ENCODE data around the gene SH3BP5L. TPM values are rescaled to one million over a fixed set of nuclear protein-coding genes. Genes with fewer than 3 reads are reported as not detected.
"Not testable (repeated sequence)": the region's sequence is repeated elsewhere in the genome, so short reads cannot be mapped to it uniquely, and the experiment has no call there.

Gene SH3BP5L
- total RNA-seq, 1 donor from 2014 or later = 15.9 TPM

- Histone ChIP-seq H3K9me3 (no peaks in the 10 kb centered on the region), H3K27me3 (no peaks in the 10 kb centered on the region), H3K4me3 (no peak overlapping the region), H3K27ac (no peak overlapping the region), H3K4me1 (peaks cover 0 to 7% of the 10 kb centered on the region in 2 donors), H3K36me3 (no peaks in the 10 kb centered on the region)
- intact Hi-C loops (cut with DNase I) = loop anchor here (5.0 kb wide), 1 partner anchor 1900 kb away; the partner anchor contains the start of gene AHCTF1
- DNase-seq (ENCODE audit: low spot score in 2 of 2) = no peak
- no peak for TF ChIP-seq CTCF (IDR thresholded peaks at IDR 0.05)
These were observed 6.1 kb upstream of the SH3BP5L start for GRCh38 chr1:248831842-248832241.

- H3K9me3 ChIP-seq; H3K4me1 ChIP-seq; H3K4me3 ChIP-seq; H3K27ac ChIP-seq; H3K36me3 ChIP-seq; DNase-seq (ENCODE audit: low spot score in 2 of 2); H3K27me3 ChIP-seq: not testable (repeated sequence)
- intact Hi-C loops (cut with DNase I) = loop anchor here (5.0 kb wide), 1 partner anchor 1898 kb away; the partner anchor contains the start of gene AHCTF1
These were observed 5.0 kb upstream of the SH3BP5L start for GRCh38 chr1:248830718-248831017.

- Histone ChIP-seq H3K4me1 (peaks cover 11 to 19% of the 10 kb centered on the region in 2 donors), H3K36me3 (no peaks in the 10 kb centered on the region), H3K27ac (no peak overlapping the region), H3K27me3 (no peaks in the 10 kb centered on the region), H3K9me3 (no peaks in the 10 kb centered on the region), H3K4me3 (no peak overlapping the region)
- intact Hi-C loops (cut with DNase I) = no loop called here
- no peak for TF ChIP-seq CTCF (IDR thresholded peaks at IDR 0.05)
- no peak for DNase-seq (ENCODE audit: low spot score in 2 of 2)
These were observed 3.1 kb upstream of the SH3BP5L start for GRCh38 chr1:248828845-248829244.

- Histone ChIP-seq H3K36me3 (peaks cover 0 to 5% of the 10 kb centered on the region in 2 donors), H3K4me1 (peaks cover 18 to 51% of the 10 kb centered on the region in 2 donors), H3K4me3 (peak overlapping the region; percentile 80 to 90), H3K9me3 (no peaks in the 10 kb centered on the region), H3K27ac (peak overlapping the region; percentile 88 to 93), H3K27me3 (no peaks in the 10 kb centered on the region)
- intact Hi-C loops (cut with DNase I) = no loop called here
- TF ChIP-seq CTCF (IDR thresholded peaks at IDR 0.05) = no peak
- no peak for DNase-seq (ENCODE audit: low spot score in 2 of 2)
These were observed 174 bp downstream of the SH3BP5L start for GRCh38 chr1:248825573-248825908.

GRCh38 chr1:248825136-248825535, 579 bp downstream of the SH3BP5L start:
- TF ChIP-seq CTCF (IDR thresholded peaks at IDR 0.05) = no peak
- peak overlapping the region; percentile 80 to 90 for H3K4me3 ChIP-seq
- peaks cover 18 to 52% of the 10 kb centered on the region in 2 donors for H3K4me1 ChIP-seq
- H3K27ac ChIP-seq = peak overlapping the region; percentile 88 to 93
- H3K36me3 ChIP-seq = peaks cover 0 to 9% of the 10 kb centered on the region in 2 donors
- DNase-seq (ENCODE audit: low spot score in 2 of 2) = peak in 1 of 2 donors; percentile 59
- no peaks in the 10 kb centered on the region for H3K27me3 ChIP-seq
- H3K9me3 ChIP-seq = no peaks in the 10 kb centered on the region
- intact Hi-C loops (cut with DNase I) = no loop called here

GRCh38 chr1:248824701-248825100, 1.0 kb downstream of the SH3BP5L start:
- H3K27ac ChIP-seq = peak overlapping the region; percentile 88 to 93
- H3K4me3 ChIP-seq = peak overlapping the region; percentile 80 to 90
- TF ChIP-seq CTCF (IDR thresholded peaks at IDR 0.05) = no peak
- peaks cover 18 to 54% of the 10 kb centered on the region in 2 donors for H3K4me1 ChIP-seq
- H3K36me3 ChIP-seq = peaks cover 0 to 12% of the 10 kb centered on the region in 2 donors
- H3K9me3 ChIP-seq = no peaks in the 10 kb centered on the region
- peak in 1 of 2 donors; percentile 42 for DNase-seq (ENCODE audit: low spot score in 2 of 2)
- intact Hi-C loops (cut with DNase I) = no loop called here
- no peaks in the 10 kb centered on the region for H3K27me3 ChIP-seq

All from ascending aorta (tissue), 2 donors.